Measurements from ENCODE around the gene ZMAT5. TPM values are rescaled to one million over a fixed set of nuclear protein-coding genes. Genes with fewer than 3 reads are reported as not detected.

ZMAT5 gene
- total and polyA plus RNA-seq, 2 of the 13 experiments (the other 11 are each of a cell fraction or from before 2014, with no cell fraction given) = 20.7 to 27.8 TPM

GRCh38 chr22:29692327-29692640 lies 74.5 kb downstream of the ZMAT5 start (continued):
- TF ChIP-seq HOMEZ (CRISPR knock-in tag; IDR thresholded peaks at IDR 0.05; ENCODE audit: low read depth) = no peak
- TF ChIP-seq DZIP1 (CRISPR knock-in tag; IDR thresholded peaks at IDR 0.05) = no peak
- TF ChIP-seq HNF4A (CRISPR knock-in tag; IDR thresholded peaks at IDR 0.05) = no peak
- TF ChIP-seq ZMAT5 (CRISPR knock-in tag; IDR thresholded peaks at IDR 0.05; ENCODE audit: borderline replicate concordance, low read depth) = no peak
- no peak for TF ChIP-seq NR3C1 (CRISPR knock-in tag; IDR thresholded peaks at IDR 0.05)
- no peak for TF ChIP-seq AGO2 (optimal IDR thresholded peaks at IDR 0.05; ENCODE audit: low read depth, low read length)
- TF ChIP-seq E2F5 (CRISPR knock-in tag; conservative IDR thresholded peaks at IDR 0.05) = no peak
- no peak for TF ChIP-seq ATM (IDR thresholded peaks at IDR 0.05; ENCODE audit: borderline replicate concordance)
- TF ChIP-seq ZBTB49 (CRISPR knock-in tag; IDR thresholded peaks at IDR 0.05; ENCODE audit: borderline replicate concordance) = no peak
- TF ChIP-seq TCF7 (IDR thresholded peaks at IDR 0.05; ENCODE audit: low read depth) = no peak
